ENCODE results near the gene C1QTNF5.

C1QTNF5 gene

GRCh38 chr11:119336744-119337469 is 3.8 kb downstream of the C1QTNF5 start:
- DNase-seq, result peak; percentile 25

- peak; percentile 27 for DNase-seq
Measured at GRCh38 chr11:119335655-119336543, 4.8 kb downstream of the C1QTNF5 start.

DNA sequence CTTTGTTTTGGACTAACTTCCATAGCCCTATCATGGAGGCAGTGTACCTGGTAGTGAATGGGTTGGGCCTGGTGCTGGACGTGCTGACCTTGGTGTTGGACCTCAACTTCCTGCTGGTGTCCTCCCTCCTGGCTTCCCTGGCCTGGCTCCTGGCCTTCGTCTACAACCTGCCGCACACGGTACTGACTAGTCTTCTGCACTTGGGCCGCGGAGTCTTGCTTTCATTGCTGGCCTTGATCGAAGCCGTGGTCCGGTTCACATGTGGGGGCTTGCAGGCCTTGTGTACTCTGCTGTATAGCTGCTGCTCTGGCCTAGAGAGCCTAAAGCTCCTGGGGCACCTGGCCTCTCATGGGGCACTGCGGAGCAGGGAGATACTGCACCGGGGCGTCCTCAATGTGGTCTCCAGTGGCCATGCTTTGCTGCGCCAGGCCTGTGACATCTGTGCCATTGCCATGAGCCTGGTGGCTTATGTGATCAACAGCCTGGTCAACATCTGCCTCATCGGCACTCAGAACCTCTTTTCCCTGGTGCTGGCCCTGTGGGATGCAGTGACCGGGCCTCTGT is 5.5 kb downstream of the C1QTNF5 start:
- peak; percentile 21 for DNase-seq

DNA sequence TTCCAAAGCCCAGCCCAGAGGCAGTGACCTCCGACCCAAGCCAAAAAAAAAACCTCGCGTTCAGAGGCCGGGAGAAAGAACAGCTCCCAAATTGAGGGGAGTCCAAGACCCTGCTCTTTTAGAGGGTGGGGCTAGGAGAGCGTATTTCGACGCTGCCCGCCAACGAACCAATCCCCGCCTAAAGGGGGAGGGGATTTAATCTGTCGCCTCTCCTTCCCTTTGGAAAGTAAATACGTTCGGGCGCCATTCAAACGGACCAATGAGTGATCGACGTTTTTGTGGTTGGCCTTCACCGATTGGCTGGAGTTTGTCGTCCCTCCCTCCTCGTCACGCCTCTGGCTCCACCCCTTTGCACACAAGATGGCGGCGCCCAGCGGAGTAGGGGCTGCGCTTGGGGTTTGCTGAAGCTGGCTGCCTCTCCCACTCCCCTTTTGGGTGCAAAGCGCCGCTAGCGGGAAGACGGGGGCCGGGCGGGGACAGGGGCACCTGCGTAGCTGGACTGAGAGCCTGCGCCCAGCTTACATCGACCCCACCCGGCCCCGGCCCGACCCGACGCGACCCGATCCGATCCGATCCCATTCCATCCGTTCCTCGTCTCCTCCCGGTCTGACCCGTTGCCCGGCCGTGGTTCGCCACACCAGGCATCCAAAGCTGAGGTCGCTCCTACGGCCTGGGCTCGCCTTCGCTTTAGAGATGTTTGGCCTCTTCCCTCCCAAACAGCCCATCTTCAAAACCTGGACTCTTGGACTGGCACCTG is 6.3 kb downstream of the C1QTNF5 start, which contains the start of gene RNF26:
RNF26 (plus strand) TSS at position 354 of the 757 bp plus-strand sequence. CDS start 596 bp downstream, outside the sequence.
- DNase-seq, result peak; percentile 99

DNA sequence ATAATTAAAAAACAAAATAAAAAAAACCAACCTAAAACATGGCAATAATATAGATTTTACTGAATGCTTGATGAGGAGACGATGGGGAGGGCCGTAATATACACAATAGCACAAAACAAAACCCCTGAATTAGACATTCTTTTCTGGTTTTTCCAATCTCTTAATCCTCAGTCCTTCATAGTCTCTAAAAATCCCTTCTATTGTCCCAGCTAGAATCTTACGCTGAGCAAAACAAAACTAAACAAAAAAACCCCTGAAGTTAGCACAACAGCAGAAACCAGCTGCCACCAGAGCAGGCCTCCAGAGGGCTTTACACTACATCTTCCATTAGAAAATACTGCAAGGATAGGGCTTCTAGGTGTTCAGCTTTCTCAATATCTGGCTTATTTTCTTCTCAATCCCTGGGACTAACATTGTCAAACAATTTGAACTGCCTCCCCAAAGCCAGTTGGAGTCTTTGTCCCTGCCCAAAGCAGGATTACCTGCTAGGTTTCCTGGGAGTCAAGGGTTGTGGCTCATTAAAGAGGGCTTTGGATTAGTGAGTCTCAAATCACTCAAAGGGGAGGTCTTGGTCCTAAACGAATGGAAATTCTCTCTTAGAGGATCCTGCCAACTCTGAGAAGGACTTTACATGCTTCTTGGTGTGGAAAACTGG is 8.4 kb downstream of the C1QTNF5 start:
- DNase-seq, result no peak

- DNase-seq, result no peak
Measured at GRCh38 chr11:119330237-119330636, 10.4 kb downstream of the C1QTNF5 start.

- DNase-seq, result no peak
Measured at GRCh38 chr11:119329320-119329719, 11.4 kb downstream of the C1QTNF5 start.

DNA sequence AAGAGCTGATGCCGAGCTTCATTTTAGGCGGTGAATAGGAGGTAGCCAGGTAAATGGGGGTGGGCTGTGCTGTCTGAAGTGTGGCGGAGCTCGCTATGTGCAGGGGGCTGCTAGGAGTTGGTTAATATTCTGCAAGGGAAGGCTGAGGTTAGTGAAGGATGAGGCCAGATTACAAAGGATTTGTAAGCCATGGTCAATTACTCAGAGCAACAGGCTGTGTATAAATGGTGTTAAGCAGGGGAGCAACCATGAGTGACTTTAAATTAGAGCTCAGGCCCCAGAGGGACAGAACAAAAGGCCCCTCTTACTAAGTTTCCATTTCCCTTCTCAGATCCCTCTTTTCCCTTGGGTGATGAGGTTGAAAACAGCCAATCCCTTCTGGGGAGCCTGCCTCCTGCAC is 16.5 kb downstream of the C1QTNF5 start:
- no peak for DNase-seq

- no peak for DNase-seq
Measured at GRCh38 chr11:119323532-119324033, 17.1 kb downstream of the C1QTNF5 start.

DNA sequence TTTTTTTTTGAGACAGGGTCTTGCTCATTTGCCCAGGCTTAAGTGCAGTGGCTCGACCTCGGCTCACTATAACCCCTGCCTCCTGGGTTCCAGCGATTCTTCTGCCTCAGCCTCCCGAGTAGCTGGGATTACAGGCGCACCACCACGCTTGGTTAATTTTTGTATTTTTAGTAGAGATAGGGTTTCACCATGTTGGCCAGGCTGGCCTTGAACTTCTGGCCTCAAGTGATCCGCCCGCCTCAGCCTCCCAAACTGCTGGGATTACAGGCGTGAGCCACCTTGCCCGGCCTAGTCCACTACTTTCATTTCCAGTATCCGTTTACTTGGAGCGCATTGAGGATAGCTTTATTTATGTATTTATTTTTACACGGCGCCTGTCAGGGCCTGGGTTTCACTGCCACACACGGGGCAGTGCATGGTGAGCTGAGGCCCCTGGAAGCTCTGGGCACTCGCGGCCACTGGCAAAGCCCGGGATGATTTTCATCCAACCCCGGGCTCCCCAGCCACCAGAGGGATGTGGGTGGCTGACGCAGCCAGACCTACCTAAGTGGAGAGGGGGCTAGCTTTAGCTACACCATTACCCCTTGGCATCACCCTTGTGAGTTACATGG is 17.7 kb downstream of the C1QTNF5 start:
- no peak for DNase-seq

DNA sequence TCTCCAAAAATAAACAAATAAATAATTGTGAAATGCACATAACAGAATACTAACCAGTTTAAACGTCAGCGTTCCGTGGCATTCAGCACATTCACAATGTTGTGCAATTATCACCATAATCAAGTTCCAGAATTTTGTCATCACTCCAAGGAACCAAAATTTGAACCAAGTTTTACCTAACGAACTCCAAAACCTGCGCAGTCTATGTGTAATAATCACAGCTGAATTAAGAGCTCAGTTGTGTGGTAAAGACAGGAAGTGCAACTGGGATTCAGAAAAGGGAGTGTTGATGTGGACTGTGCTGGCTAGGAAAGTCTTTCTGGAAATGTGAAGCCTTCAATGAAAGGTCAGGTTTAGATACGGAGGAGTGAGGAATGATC is 18.3 kb downstream of the C1QTNF5 start:
- no peak for DNase-seq

- no peak for DNase-seq
Measured at GRCh38 chr11:119320776-119321524, 19.7 kb downstream of the C1QTNF5 start.

DNA sequence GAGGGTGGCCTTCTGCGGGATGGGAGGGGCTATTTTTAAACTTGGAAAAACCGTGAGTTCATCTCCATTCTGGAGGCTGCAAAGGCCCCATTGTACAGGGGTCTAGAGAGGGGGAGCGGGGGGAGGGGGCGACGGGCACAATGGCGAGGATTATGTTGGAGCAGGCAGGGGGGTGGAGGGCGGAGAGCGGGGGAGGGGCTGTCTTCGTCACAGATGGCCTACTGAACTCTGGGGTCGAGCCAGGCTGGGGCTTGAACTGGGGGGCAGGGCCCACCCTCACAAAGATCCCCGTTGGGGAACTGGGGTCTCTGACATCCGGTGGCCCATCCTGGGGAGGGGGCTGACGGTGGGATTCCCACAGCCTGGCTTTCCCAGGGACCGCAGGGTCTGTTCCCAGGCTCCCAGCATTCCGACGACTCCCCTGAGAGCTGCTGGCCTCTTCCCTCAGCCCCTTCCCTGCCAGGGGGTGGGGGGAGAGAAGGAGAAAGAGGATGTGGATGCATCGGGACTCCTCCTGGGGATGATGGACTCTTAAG is 20.4 kb downstream of the C1QTNF5 start:
- no peak for DNase-seq

DNA sequence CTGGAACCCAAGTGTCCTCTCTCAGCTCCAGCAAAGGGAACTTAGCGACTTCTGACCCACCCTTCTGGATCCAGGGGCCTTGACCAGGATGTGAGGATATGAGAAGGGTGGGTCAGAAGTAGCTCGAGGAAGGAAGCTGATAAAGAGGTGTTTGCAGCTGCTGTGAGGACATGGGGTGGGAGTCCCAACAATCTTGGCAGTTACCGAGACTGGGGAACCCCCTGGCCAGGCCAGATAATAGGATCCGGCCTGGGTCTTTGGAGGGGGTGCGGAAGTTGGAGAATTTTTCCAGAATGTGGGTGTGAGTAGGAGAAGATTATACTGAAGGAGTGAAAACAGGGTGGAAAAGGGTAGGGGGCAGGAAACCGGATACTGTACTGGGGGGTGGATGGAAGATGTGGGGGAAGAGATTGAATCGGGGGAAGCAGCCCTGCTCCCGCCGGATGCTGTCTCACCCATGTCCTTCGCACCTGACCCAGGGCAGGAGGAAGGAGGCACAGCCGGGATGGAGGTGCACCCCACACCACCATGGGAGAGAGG is 20.9 kb downstream of the C1QTNF5 start:
- no peak for DNase-seq

DNA sequence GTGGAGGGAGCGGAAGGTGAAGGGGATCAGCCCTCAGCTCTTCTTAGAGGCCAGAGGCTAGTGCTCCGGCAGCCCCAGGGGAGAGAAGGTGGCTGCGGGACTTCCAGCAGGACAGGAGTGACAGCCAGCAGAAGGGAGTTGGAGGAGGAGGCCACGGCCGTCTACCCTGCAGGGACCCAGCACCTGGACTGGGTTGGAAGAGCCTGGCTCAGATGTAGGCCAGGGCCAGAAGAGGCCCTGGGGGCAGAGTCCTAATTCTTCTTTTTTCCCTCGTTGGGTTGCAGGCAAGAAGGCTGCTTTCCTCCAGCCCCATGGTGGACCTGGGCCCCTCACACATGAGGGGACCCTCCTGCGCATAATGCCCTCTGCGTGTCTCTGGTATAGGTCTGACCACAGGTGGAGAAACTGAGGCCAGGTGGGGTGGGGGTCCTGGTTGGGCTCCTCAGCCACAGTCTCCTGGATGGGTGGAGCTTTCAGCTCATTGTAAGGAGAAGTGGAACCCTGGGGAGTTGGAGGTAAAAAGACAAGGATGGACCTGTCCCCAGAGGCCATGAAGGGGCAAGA is 21.5 kb downstream of the C1QTNF5 start:
- no peak for DNase-seq

DNA sequence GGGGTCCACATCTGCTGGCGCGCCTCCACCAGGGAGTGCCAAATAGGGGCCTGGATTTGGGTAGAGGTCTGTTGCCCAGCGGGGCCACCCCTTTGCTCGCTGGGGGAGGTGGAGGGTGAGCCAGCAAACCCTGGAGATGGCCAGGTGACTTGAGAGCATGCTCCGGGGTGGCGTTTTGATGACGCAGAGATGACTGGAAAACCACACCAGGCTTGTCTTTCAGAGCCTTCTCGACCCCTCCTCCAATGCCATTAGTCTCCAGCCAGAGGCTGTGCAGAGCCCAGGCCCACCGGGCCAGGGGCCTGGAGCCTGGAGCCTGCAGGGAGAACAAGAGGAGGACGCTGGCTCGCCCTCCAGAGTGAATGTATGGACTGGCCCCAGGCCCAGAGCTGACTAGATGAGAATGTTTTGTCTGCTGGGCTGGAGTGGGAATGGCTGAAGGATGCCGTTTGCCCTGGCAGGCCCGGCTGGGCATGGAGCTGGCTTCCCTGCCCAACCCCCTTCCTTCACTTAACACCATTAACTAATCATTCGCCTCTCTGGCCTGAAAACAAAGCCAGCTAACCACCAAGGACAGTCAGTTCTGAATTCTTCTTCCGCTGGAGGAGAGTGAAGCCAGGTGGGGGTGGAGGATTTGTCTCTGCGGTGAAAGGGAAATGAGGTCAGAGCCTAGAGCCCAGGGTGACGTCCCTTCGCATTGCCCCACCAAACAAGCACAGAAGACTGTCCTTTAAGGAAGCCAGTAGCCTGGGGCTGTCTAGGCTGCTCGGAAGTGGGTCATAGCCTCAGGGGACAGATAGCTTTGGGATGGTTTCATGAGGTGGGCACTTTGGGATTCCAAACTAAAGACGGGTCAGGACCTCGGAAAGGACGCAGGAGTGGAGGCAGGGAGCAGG is 22.2 kb downstream of the C1QTNF5 start:
- no peak for DNase-seq

- no peak for DNase-seq
Measured at GRCh38 chr11:119317592-119318239, 23.0 kb downstream of the C1QTNF5 start.

Measured in 8988T (cell line).